ENCODE results near the gene ERCC6.

- TF ChIP-seq CTCF (IDR thresholded peaks at IDR 0.05; ENCODE audit: low read depth, low read length, poor library complexity, severe bottlenecking), result no peak
- TF ChIP-seq EZH2phosphoT487 (IDR thresholded peaks at IDR 0.05; ENCODE audit: borderline replicate concordance, low read length), result no peak
Measured at GRCh38 chr10:49484486-49485235, 54.3 kb downstream of the ERCC6 start.
